IPS-18a (cell line): ENCODE measurements around the gene SOX11.
"Not testable (repeated sequence)": the region's sequence is repeated elsewhere in the genome, so short reads cannot be mapped to it uniquely, and the experiment has no call there.

ENCODE experiments used
- H3K27ac ChIP-seq: one replicate; pipeline ENCODE4 v1.5.1; 2013; ENCODE audit warnings: low read length
- H3K27me3 ChIP-seq: one replicate; pipeline ENCODE4 v1.6.1; 2013; ENCODE audit warnings: mild to moderate bottlenecking, low read length; ENCODE audit not compliant: control insufficient read depth, insufficient read depth
- H3K36me3 ChIP-seq: one replicate; pipeline ENCODE4 v1.6.1; 2013; ENCODE audit warnings: low read depth, low read length; ENCODE audit not compliant: control insufficient read depth
- H3K4me1 ChIP-seq: one replicate; pipeline ENCODE4 v1.6.1; 2013; ENCODE audit warnings: low read depth, low read length; ENCODE audit not compliant: control insufficient read depth
- H3K4me3 ChIP-seq: one replicate; pipeline ENCODE4 v1.5.1; 2013; ENCODE audit warnings: low read length
- H3K9ac ChIP-seq: one replicate; pipeline ENCODE4 v1.6.1; 2013; ENCODE audit warnings: mild to moderate bottlenecking, low read length, moderate library complexity
- H3K9me3 ChIP-seq: one replicate; pipeline ENCODE4 v1.6.1; 2013; ENCODE audit warnings: low read depth, low read length; ENCODE audit not compliant: control insufficient read depth

The SOX11 gene

GRCh38 chr2:5691985-5692529, at the start of gene SOX11:
Gene SOX11 (plus strand): TSS chr2:5692384. CDS start chr2:5692722, 338 bp downstream.
- Histone ChIP-seq H3K4me3 (peak within 1 kb of the TSS; percentile 98), H3K9ac (peak within 1 kb of the TSS; percentile 96), H3K9me3 (no peaks in the 10 kb centered on the region), H3K27ac (peak within 1 kb of the TSS; percentile 84), H3K27me3 (no peaks in the 10 kb centered on the region), H3K4me1 (peaks cover 6% of the 10 kb centered on the region), H3K36me3 (no peaks in the 10 kb centered on the region)

DNA sequence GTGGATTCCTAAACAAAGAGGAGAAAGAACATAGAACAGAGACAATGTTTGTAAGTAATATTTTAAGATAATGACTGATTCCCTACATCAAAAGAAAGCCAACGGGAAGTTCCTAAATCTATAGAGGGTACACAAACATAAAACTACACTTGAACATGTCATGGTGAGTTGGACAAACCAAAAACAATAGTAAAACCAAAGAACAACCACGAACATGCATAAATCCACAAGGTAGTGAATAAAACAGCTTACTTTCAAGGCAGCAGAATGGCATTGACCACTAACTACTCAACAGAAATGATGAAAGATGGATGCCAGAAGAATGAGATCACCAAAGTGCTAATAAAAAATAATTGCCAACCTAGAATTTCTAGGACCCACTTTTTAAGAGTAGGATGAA, 39.5 kb upstream of the SOX11 start:
- not testable (repeated sequence) for H3K36me3 ChIP-seq, H3K9ac ChIP-seq, H3K4me3 ChIP-seq, H3K27ac ChIP-seq, H3K9me3 ChIP-seq, H3K27me3 ChIP-seq, H3K4me1 ChIP-seq

DNA sequence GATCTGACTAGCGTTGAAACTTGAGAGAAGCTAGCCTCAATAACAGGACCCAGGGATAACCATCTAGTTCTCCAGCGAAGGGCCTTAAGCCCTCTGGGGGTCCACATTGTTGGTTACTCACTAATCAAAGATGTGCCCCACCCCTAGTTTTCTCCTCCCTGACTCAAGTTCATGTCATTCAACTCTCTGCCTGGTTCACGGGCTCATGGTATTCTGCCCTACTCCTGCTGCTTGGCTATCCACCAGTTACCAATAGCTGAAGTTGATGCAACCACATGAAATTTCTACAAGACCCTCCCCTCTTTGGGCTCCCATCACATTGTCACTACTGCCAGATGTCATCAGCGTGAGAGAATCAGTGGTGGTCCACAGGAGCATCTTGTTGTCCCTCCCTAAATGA, 38.4 kb upstream of the SOX11 start:
- not testable (repeated sequence) for H3K27me3 ChIP-seq, H3K4me1 ChIP-seq, H3K9ac ChIP-seq, H3K4me3 ChIP-seq, H3K9me3 ChIP-seq, H3K27ac ChIP-seq, H3K36me3 ChIP-seq

GRCh38 chr2:5657231-5657630, 35.0 kb upstream of the SOX11 start:
- H3K4me3 ChIP-seq, result no peak overlapping the region

DNA sequence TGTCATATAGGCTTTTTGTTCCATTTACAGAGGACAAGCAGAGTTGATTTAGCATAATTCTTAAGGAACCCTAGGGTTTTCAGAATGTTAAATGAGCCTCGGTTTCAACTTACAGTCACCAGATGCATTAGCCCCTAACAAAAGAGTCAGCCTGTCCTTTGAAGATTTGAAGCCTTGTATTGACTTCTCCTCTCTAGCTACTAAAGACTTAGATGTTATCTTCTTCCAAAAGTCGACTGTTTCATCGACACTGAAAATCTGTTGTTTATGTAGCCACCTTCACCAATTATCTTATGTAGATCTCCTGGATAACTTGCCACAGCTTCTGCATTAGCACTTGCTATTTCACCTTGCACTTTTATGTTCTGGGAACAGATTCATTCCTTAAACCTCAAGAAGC, 31.6 kb upstream of the SOX11 start:
- Histone ChIP-seq H3K27ac (no peak overlapping the region), H3K4me3 (no peak overlapping the region), H3K27me3 (no peaks in the 10 kb centered on the region), H3K9me3 (no peaks in the 10 kb centered on the region), H3K36me3 (no peaks in the 10 kb centered on the region), H3K4me1 (no peaks in the 10 kb centered on the region), H3K9ac (no peak overlapping the region)

More at GRCh38 chr2:5657231-5657630, 35.0 kb upstream of the SOX11 start:
- H3K27ac ChIP-seq, result no peak overlapping the region
- H3K9ac ChIP-seq, result no peak overlapping the region
- H3K9me3 ChIP-seq, result no peaks in the 10 kb centered on the region
- no peaks in the 10 kb centered on the region for H3K36me3 ChIP-seq
- no peaks in the 10 kb centered on the region for H3K27me3 ChIP-seq
- H3K4me1 ChIP-seq, result no peaks in the 10 kb centered on the region

DNA sequence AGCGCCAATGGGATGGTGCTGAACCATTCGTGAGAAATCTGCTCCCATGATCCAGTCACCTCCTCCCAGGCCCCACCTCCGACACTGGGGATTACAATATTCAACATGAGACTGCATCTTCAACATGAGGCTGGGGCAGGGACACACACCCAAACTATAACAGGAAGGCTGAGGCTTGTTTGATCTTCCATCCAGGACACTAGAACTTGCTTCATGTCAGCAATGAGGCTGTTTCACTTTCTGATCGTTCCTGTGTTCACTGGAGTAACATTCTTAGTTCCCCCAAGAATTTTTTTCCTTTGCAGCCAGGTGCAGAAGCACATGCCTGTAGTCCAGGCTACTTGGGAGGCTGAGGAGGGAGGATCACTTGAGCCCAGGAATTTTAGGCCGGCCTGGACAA, 30.8 kb upstream of the SOX11 start:
- H3K27me3 ChIP-seq, result no peaks in the 10 kb centered on the region
- H3K4me3 ChIP-seq, result no peak overlapping the region
- H3K27ac ChIP-seq, result no peak overlapping the region
- no peak overlapping the region for H3K9ac ChIP-seq
- H3K9me3 ChIP-seq, result no peaks in the 10 kb centered on the region
- H3K4me1 ChIP-seq, result no peaks in the 10 kb centered on the region
- H3K36me3 ChIP-seq, result no peaks in the 10 kb centered on the region

DNA sequence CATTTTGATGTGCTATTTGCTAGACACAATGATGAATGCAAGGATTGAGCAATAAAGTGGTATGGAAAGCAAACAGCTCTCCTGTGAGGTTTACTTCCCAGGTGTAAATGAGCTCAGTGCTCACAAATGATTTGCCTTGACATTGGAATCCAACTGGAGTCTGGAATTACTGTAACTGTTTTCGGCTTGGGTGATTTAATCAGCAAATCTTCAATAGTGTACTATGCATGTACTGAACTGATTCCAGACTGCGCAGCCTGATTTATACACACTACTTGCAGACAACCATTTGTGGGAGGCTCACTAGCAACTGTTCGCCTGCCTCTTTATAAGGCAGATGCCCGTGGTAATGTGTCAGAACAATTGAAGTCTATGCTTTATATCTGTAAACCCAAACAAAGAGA, 27.9 kb upstream of the SOX11 start:
- H3K27ac ChIP-seq, result no peak overlapping the region
- H3K36me3 ChIP-seq, result no peaks in the 10 kb centered on the region
- no peaks in the 10 kb centered on the region for H3K27me3 ChIP-seq
- H3K9ac ChIP-seq, result no peak overlapping the region
- H3K4me1 ChIP-seq, result no peaks in the 10 kb centered on the region
- H3K4me3 ChIP-seq, result no peak overlapping the region
- no peaks in the 10 kb centered on the region for H3K9me3 ChIP-seq

- Histone ChIP-seq H3K9me3 (no peaks in the 10 kb centered on the region), H3K27me3 (no peaks in the 10 kb centered on the region), H3K4me3 (no peak overlapping the region), H3K27ac (no peak overlapping the region), H3K36me3 (no peaks in the 10 kb centered on the region), H3K9ac (no peak overlapping the region), H3K4me1 (no peaks in the 10 kb centered on the region)
Observed at GRCh38 chr2:5665066-5665465, 27.1 kb upstream of the SOX11 start.

DNA sequence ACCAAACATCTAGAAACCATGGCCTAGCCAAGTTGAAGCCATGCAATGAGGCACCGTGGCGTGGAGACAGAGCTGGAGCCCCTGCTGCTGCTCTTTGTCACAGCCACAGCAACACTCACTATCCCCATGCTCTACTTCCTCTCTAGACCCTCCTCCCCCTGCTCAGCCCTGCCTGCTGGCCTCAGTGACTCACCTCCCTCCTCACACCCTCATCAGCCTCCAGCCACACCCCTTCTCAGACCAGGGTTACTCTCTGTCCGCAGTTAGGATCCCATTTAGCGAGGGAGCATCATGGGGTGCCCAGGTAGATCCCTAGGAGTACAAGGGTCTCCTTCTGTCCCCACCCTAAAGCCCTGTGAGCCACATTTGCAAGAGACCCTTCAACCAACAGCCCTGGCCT, 25.4 kb upstream of the SOX11 start:
- H3K36me3 ChIP-seq, result no peaks in the 10 kb centered on the region
- H3K4me1 ChIP-seq, result no peaks in the 10 kb centered on the region
- no peaks in the 10 kb centered on the region for H3K9me3 ChIP-seq
- no peak overlapping the region for H3K9ac ChIP-seq
- no peak overlapping the region for H3K4me3 ChIP-seq
- no peak overlapping the region for H3K27ac ChIP-seq
- H3K27me3 ChIP-seq, result peaks cover 2% of the 10 kb centered on the region

DNA sequence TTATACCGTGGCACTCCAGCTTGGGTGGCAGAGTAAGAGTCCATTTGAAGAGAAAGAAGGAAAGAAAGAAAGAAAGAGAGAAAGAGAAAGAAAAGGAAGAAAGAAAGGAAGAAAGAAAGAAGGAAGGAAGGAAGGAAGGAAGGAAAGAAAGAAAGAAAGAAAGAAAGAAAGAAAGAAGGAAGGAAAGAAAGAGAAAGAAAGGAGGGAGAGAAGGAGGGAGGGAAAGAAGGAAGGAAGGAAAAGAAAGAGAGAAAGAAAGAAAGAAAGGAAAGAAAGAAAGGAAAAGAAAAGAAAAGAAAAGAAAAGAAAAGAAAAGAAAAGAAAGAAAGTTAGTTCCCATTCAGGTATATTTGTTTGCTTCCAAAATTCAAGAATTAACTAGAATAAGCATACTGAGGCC, 24.5 kb upstream of the SOX11 start:
- not testable (repeated sequence) for H3K27ac ChIP-seq, H3K27me3 ChIP-seq, H3K9ac ChIP-seq, H3K36me3 ChIP-seq, H3K4me1 ChIP-seq, H3K9me3 ChIP-seq, H3K4me3 ChIP-seq

GRCh38 chr2:5668682-5669250, 23.4 kb upstream of the SOX11 start:
- no peaks in the 10 kb centered on the region for H3K9me3 ChIP-seq
- H3K9ac ChIP-seq, result no peak overlapping the region
- H3K4me1 ChIP-seq, result no peaks in the 10 kb centered on the region
- no peaks in the 10 kb centered on the region for H3K36me3 ChIP-seq
- no peak overlapping the region for H3K27ac ChIP-seq
- H3K27me3 ChIP-seq, result peaks cover 20% of the 10 kb centered on the region
- H3K4me3 ChIP-seq, result no peak overlapping the region

GRCh38 chr2:5672749-5673144, 19.4 kb upstream of the SOX11 start:
- no peak overlapping the region for H3K9ac ChIP-seq
- H3K27me3 ChIP-seq, result peaks cover 41% of the 10 kb centered on the region
- no peaks in the 10 kb centered on the region for H3K36me3 ChIP-seq
- H3K4me1 ChIP-seq, result peaks cover 5% of the 10 kb centered on the region
- H3K27ac ChIP-seq, result no peak overlapping the region
- H3K4me3 ChIP-seq, result peak overlapping the region; percentile 51
- H3K9me3 ChIP-seq, result no peaks in the 10 kb centered on the region
